Measurements from ENCODE around the gene CHI3L2. TPM values are rescaled to one million over a fixed set of nuclear protein-coding genes. Genes with fewer than 3 reads are reported as not detected.

The CHI3L2 gene
- total and polyA plus RNA-seq, 2 of the 4 experiments (the other 2 are of a cell fraction) = 0.18 to 0.19 TPM

- Histone ChIP-seq H3K4me1 (ENCODE audit: control insufficient read depth, insufficient read depth, low read length) (peaks cover 16% of the 10 kb centered on the region), H2BK120ac (ENCODE audit: low read depth, low read length) (0 out of 2 replicates have a peak overlapping the region, but pooled peaks have one; percentile 44), H3K4me2 (ENCODE audit: low read depth, low read length) (peak overlapping the region; percentile 51), H3K9me3 (ENCODE audit: control insufficient read depth, insufficient read depth, low read length) (no peaks in the 10 kb centered on the region), H4K8ac (ENCODE audit: low read depth in 2 of 2, low read length in 2 of 2) (no peak overlapping the region), H3K79me1 (ENCODE audit: low read depth in 1 of 2, low read length in 2 of 2) (no peaks in the 10 kb centered on the region), H3K36me3 (ENCODE audit: control insufficient read depth, insufficient read depth, low read length) (no peaks in the 10 kb centered on the region), H3K9me1 (ENCODE audit: insufficient read depth, low read length) (peaks cover 2% of the 10 kb centered on the region; the same call in 1 of the 2 replicates), H3K9ac (ENCODE audit: low read depth, low read length) (no peak overlapping the region), H3K18ac (ENCODE audit: low read depth, low read length) (no peak overlapping the region; the same call in 1 of the 2 replicates), H3K27me3 (ENCODE audit: control insufficient read depth, insufficient read depth, low read length) (peaks cover 17% of the 10 kb centered on the region), H3K4ac (ENCODE audit: low read depth, low read length) (no peak overlapping the region), H2AFZ (replicated peaks; ENCODE audit: low read length, poor library complexity) (peak overlapping the region; percentile 90), H3K23ac (ENCODE audit: low read depth, low read length) (no peak overlapping the region), H4K20me1 (ENCODE audit: insufficient read depth, low read length) (no peaks in the 10 kb centered on the region), H3K27ac (ENCODE audit: insufficient read depth, low read length) (no peak overlapping the region), H2BK5ac (ENCODE audit: low read depth, low read length, poor library complexity, severe bottlenecking) (no peak overlapping the region), H2BK15ac (ENCODE audit: low read depth, low read length) (no peak overlapping the region), H2AK9ac (replicated peaks; ENCODE audit: low read depth, low read length, poor library complexity) (peak overlapping the region; percentile 17), H3K56ac (ENCODE audit: extremely low read depth, insufficient read depth, low read length) (no peak overlapping the region), H2AK5ac (ENCODE audit: low read depth, low read length) (no peak overlapping the region), H4K91ac (ENCODE audit: insufficient read depth, low read depth, low read length) (no peak overlapping the region), H2BK20ac (ENCODE audit: low read depth, low read length) (no peak overlapping the region), H3K4me3 (ENCODE audit: insufficient read depth, low read depth, low read length) (peak overlapping the region; percentile 42), H4K5ac (ENCODE audit: low read depth, low read length) (peak overlapping the region; percentile 53; the same call in 1 of the 2 replicates), H3K14ac (replicated peaks; ENCODE audit: low read depth, low read length) (no peak overlapping the region)
- ChIA-PET POLR2A (ENCODE audit: unreplicated experiment) (no interaction called here), CTCF (interaction anchor here (0.5 kb wide), 1 partner anchor 284 kb away, joined by 3 read pairs; no protein-coding TSS in a partner anchor)
- intact Hi-C loops (cut with micrococcal nuclease) = no loop called here
- DNase-seq (no peak), ATAC-seq (ENCODE audit: low read depth) (peak; percentile 58)
- dilution Hi-C loops (cut with HindIII; ENCODE audit: low sequenced_read_pairs, unreplicated experiment) = no loop called here
- WGBS, 2 experiments (ENCODE audit: extremely low coverage in 2 of 2, insufficient read length in 1 of 2) = 5% methylated on average over 11 of the region's 41 CpGs; no CpG with 5 or more reads in 1 of the 2 experiments
- BruUV-seq (replicated peaks) = no TSS peak
- no peak for TF ChIP-seq ELK1 (IDR thresholded peaks at IDR 0.05; ENCODE audit: borderline replicate concordance, low read depth, low read length)
- no peak for TF ChIP-seq CEBPB (IDR thresholded peaks at IDR 0.05; ENCODE audit: low read depth, low read length)
- TF ChIP-seq RAD21 (IDR thresholded peaks at IDR 0.05; ENCODE audit: low read length) = no peak
- no peak for TF ChIP-seq MXI1 (IDR thresholded peaks at IDR 0.05; ENCODE audit: borderline replicate concordance, low read depth, low read length)
- no peak for TF ChIP-seq MAZ (IDR thresholded peaks at IDR 0.05; ENCODE audit: borderline replicate concordance, low read depth, low read length)
- no peak for TF ChIP-seq RFX5 (IDR thresholded peaks at IDR 0.05; ENCODE audit: low read depth, low read length)
- TF ChIP-seq MAFK (IDR thresholded peaks at IDR 0.05; ENCODE audit: low read depth, low read length) = no peak
- no peak for TF ChIP-seq RCOR1 (IDR thresholded peaks at IDR 0.05; ENCODE audit: insufficient replicate concordance, low read length)
- TF ChIP-seq SMC3 (IDR thresholded peaks at IDR 0.05; ENCODE audit: low read depth, low read length) = no peak
- TF ChIP-seq CTCF (conservative IDR thresholded peaks at IDR 0.05; ENCODE audit: low read depth, low read length) = no peak
- no peak for TF ChIP-seq NFE2L2 (IDR thresholded peaks at IDR 0.05; ENCODE audit: low read depth, low read length)
- TF ChIP-seq CHD1 (IDR thresholded peaks at IDR 0.05; ENCODE audit: low read depth, low read length) = no peak
- in situ Hi-C loops (cut with MboI; ENCODE audit: low sequenced_read_pairs) = no loop called here
These were observed 23.8 kb upstream of the CHI3L2 start for GRCh38 chr1:111203681-111204200.
